Mesodermal cell (in vitro differentiated cells): ENCODE data around the gene KREMEN2.
"Not testable (repeated sequence)": the region's sequence is repeated elsewhere in the genome, so short reads cannot be mapped to it uniquely, and the experiment has no call there.

Experiments used
- H3K27ac ChIP-seq: 2 replicates; pipeline ENCODE4 v1.7.0; 2013; ENCODE audit warnings: mild to moderate bottlenecking, low read depth, low read length, moderate library complexity; ENCODE audit not compliant: severe bottlenecking
- H3K36me3 ChIP-seq: 2 replicates; pipeline ENCODE4 v1.7.1; 2013; ENCODE audit warnings: mild to moderate bottlenecking, low read length, moderate library complexity; ENCODE audit not compliant: control insufficient read depth, insufficient read depth
- H3K4me1 ChIP-seq: one replicate; pipeline ENCODE4 v1.7.1; 2013; ENCODE audit warnings: mild to moderate bottlenecking, low read length; ENCODE audit not compliant: insufficient read depth, control insufficient read depth, poor library complexity, severe bottlenecking
- H3K4me3 ChIP-seq: 2 replicates; pipeline ENCODE4 v1.7.0; 2013; ENCODE audit warnings: low read length, control low read depth, mild to moderate bottlenecking; ENCODE audit not compliant: insufficient read depth, poor library complexity, severe bottlenecking; ENCODE audit errors: extremely low read depth
- H3K9me3 ChIP-seq: 2 replicates; pipeline ENCODE4 v1.7.1; 2013; ENCODE audit warnings: mild to moderate bottlenecking, low read length, moderate library complexity; ENCODE audit not compliant: control insufficient read depth
- whole genome bisulfite sequencing, 2 experiments: methylation state at CpG; one replicate each; pipeline ENCODE4 v1.1.5; 2013; ENCODE audit warnings: missing lambda C conversion rate in 2 of 2; ENCODE audit not compliant: insufficient coverage in 2 of 2; 5-methylcytosine and 5-hydroxymethylcytosine counted together

The KREMEN2 gene

DNA sequence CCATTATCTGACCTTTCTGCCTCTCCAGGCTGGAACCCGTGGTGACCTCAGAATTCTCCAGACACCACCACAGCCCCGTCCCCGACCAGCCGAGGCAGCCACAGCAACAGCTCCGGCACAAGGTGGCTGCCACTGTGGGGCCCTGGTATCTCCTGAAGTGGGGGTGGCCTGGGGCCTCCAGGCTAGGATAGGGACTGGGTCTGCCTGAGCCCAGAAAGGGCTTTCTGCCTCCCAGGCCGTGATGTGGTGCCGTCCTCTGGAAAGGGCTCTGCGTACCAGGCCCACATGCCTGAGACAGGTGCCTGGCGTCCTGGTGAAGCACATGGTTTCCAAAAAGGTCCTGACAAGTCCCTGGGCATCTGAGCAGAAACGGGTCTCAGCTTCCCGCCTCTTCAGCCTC lies 35.3 kb upstream of the KREMEN2 start:
- no peaks in the 10 kb centered on the region for H3K9me3 ChIP-seq
- peaks cover 3% of the 10 kb centered on the region for H3K4me1 ChIP-seq
- peaks cover 16% of the 10 kb centered on the region for H3K36me3 ChIP-seq
- 92 to 94% methylated on average over 6 to 10 of the region's 11 CpGs for WGBS, 2 experiments
- no peak overlapping the region for H3K27ac ChIP-seq
- H3K4me3 ChIP-seq: no peak overlapping the region

- H3K9me3 ChIP-seq: no peaks in the 10 kb centered on the region
- H3K4me3 ChIP-seq: no peak overlapping the region
- peaks cover 25% of the 10 kb centered on the region for H3K36me3 ChIP-seq
- 96 to 97% methylated on average over 11 to 14 of the region's 14 CpGs for WGBS, 2 experiments
- no peak overlapping the region for H3K27ac ChIP-seq
- H3K4me1 ChIP-seq: peaks cover under 1% of the 10 kb centered on the region
Observed at GRCh38 chr16:2929693-2930092, 34.4 kb upstream of the KREMEN2 start.

- Histone ChIP-seq H3K4me3 (no peak overlapping the region), H3K9me3 (no peaks in the 10 kb centered on the region), H3K4me1 (no peaks in the 10 kb centered on the region), H3K36me3 (peaks cover 29% of the 10 kb centered on the region), H3K27ac (no peak overlapping the region)
- WGBS, 2 experiments: 94 to 98% methylated on average over 10 to 13 of the region's 15 CpGs
Observed at GRCh38 chr16:2930236-2930635, 33.8 kb upstream of the KREMEN2 start.

GRCh38 chr16:2931231-2931914 lies 32.7 kb upstream of the KREMEN2 start:
- H3K4me3 ChIP-seq, H3K4me1 ChIP-seq, H3K27ac ChIP-seq, H3K9me3 ChIP-seq: not testable (repeated sequence)
- H3K36me3 ChIP-seq: peaks cover 35% of the 10 kb centered on the region
- 84 to 90% methylated on average over 5 to 7 of the region's 13 CpGs for WGBS, 2 experiments

DNA sequence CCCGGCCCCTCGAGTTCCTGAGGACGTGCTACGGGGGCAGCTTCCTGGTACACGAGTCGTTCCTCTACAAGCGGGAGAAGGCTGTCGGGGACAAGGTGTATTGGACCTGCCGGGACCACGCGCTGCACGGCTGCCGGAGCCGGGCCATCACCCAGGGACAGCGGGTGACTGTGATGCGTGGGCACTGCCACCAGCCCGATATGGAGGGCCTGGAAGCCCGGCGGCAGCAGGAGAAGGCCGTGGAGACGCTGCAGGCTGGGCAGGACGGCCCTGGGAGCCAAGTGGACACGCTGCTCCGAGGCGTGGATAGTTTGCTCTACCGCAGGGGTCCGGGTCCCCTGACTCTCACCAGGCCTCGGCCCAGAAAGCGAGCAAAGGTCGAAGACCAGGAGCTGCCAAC lies 30.9 kb upstream of the KREMEN2 start:
- peaks cover 46% of the 10 kb centered on the region for H3K36me3 ChIP-seq
- H3K27ac ChIP-seq: no peak overlapping the region
- 95 to 97% methylated on average over 30 of the region's 30 CpGs for WGBS, 2 experiments
- no peaks in the 10 kb centered on the region for H3K9me3 ChIP-seq
- H3K4me3 ChIP-seq: no peak overlapping the region
- H3K4me1 ChIP-seq: no peaks in the 10 kb centered on the region

DNA sequence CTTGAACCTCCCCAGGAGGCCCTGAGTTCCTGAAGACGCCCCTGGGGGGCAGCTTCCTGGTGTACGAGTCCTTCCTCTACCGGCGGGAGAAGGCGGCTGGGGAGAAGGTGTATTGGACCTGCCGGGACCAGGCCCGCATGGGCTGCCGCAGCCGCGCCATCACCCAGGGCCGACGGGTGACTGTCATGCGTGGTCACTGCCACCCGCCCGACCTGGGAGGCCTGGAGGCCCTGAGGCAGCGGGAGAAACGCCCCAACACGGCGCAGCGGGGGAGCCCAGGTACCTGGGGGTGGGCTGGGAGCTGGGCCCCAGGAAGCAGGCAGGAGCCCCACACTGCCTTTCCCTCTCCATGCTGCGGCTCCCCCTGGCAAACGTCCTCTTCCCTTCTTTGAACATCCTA lies 30.4 kb upstream of the KREMEN2 start:
- Histone ChIP-seq H3K9me3 (no peaks in the 10 kb centered on the region), H3K4me1 (no peaks in the 10 kb centered on the region), H3K27ac (no peak overlapping the region), H3K36me3 (peaks cover 49% of the 10 kb centered on the region), H3K4me3 (no peak overlapping the region)
- 92 to 94% methylated on average over 10 to 21 of the region's 22 CpGs for WGBS, 2 experiments

DNA sequence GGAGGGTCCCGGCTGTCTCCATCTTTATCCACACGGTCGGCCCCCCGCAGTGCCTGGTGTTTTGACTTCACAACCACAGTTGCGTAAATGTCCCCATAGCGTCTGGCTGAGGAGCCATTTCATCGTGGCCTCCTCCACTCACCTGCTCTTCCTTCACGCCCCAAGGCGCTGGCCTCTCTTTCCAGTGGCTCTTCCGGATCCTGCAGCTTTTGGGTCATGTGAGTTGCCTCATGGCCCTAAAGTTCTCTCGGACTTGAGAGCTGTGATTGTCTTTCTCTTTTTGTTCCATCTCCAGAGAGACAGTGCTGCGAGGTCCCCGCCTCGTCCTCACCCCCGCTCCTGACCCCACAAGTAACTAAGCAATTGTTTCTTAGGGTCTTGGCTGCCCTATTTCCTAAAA lies 29.6 kb upstream of the KREMEN2 start:
- H3K36me3 ChIP-seq: peaks cover 51% of the 10 kb centered on the region
- no peaks in the 10 kb centered on the region for H3K4me1 ChIP-seq
- no peak overlapping the region for H3K4me3 ChIP-seq
- no peak overlapping the region for H3K27ac ChIP-seq
- no peaks in the 10 kb centered on the region for H3K9me3 ChIP-seq
- WGBS, 2 experiments: 94 to 96% methylated on average over 15 of the region's 15 CpGs

DNA sequence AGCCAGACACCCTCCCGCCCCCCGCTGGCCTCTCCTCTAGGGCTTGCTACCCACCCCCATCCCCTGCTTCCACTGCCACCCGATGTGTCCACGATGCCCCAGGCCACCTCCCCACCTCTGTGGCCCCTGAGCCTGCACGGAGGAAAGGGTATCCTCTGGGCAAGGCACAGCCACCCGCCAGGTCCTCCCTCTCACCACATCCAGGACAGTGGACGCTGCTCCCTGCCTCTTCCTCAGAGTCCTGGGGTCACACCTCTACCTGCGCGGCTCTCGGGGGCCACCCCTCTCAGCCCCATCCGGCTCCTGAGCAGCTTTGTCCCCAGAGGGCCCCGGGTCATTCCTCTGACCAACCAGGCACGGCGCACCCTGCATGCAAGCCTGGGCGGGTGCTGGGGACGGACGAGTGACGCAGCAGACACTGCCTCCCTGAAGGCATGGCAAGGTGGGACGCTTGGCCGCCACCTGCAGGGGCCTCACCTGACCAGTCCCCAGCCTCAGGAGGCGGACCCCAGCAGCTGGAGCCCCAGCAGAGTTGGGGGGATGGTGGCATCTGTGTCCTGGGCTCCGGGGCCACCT lies 27.6 kb upstream of the KREMEN2 start:
- Histone ChIP-seq H3K9me3 (no peaks in the 10 kb centered on the region), H3K4me3 (no peak overlapping the region), H3K36me3 (peaks cover 57% of the 10 kb centered on the region), H3K4me1 (no peaks in the 10 kb centered on the region), H3K27ac (no peak overlapping the region)
- WGBS, 2 experiments: 90 to 94% methylated on average over 13 to 19 of the region's 22 CpGs

GRCh38 chr16:2937170-2937569 lies 26.9 kb upstream of the KREMEN2 start:
- Histone ChIP-seq H3K4me3 (no peak overlapping the region), H3K36me3 (peaks cover 60% of the 10 kb centered on the region), H3K4me1 (no peaks in the 10 kb centered on the region), H3K9me3 (no peaks in the 10 kb centered on the region), H3K27ac (no peak overlapping the region)
- WGBS, 2 experiments: 89 to 96% methylated on average over 21 of the region's 24 CpGs

DNA sequence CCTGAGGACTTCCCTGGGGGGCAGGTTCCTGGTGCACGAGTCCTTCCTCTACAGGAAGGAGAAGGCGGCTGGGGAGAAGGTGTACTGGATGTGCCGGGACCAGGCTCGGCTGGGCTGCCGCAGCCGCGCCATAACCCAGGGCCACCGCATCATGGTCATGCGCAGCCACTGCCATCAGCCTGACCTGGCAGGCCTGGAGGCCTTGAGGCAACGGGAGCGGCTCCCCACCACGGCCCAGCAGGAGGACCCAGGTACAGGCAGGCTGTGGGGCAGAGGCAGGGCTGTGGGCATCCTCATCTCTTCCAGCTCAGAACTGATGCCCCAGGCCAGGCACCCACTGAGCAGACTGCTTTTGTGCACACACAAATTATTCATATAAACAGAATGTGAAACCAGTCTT lies 25.9 kb upstream of the KREMEN2 start:
- WGBS, 2 experiments: 94 to 99% methylated on average over 10 to 12 of the region's 12 CpGs
- H3K9me3 ChIP-seq: no peaks in the 10 kb centered on the region
- H3K4me3 ChIP-seq: no peak overlapping the region
- H3K27ac ChIP-seq: no peak overlapping the region
- H3K4me1 ChIP-seq: no peaks in the 10 kb centered on the region
- H3K36me3 ChIP-seq: peaks cover 70% of the 10 kb centered on the region

GRCh38 chr16:2939968-2940367 lies 24.1 kb upstream of the KREMEN2 start:
- Histone ChIP-seq H3K27ac (no peak overlapping the region), H3K4me1 (no peaks in the 10 kb centered on the region), H3K4me3 (no peak overlapping the region), H3K9me3 (no peaks in the 10 kb centered on the region), H3K36me3 (peaks cover 65% of the 10 kb centered on the region)
- 90% methylated on average over 2 of the region's 2 CpGs; no CpG with 5 or more reads in 1 of the 2 experiments for WGBS, 2 experiments
